Vagina (tissue), 2 donors: ENCODE measurements around the gene ALB.

Experiments
- CTCF ChIP-seq, 3 experiments: fragments of 450-650 bp in 2 of 3; fragments of 200-600 bp in 1 of 3; sonication (generic) in 1 of 3; IDR thresholded peaks; one replicate each; pipeline ENCODE4 v1.5.1; 2017 to 2019; ENCODE audit warnings: antibody characterized with exemption in 3 of 3, mild to moderate bottlenecking in 2 of 3, moderate library complexity in 2 of 3
- POLR2A ChIP-seq, 2 donors: fragments of 450-650 bp; IDR thresholded peaks; one replicate each; pipeline ENCODE4 v1.6.1; 2017; ENCODE audit warnings: antibody characterized with exemption in 2 of 2, mild to moderate bottlenecking in 2 of 2, moderate library complexity in 2 of 2
- POLR2AphosphoS5 ChIP-seq, 2 donors: sonication (generic); formaldehyde crosslinking; IDR thresholded peaks; one replicate each; pipeline ENCODE4 v1.9.0; 2017; ENCODE audit warnings: antibody characterized with exemption in 2 of 2, mild to moderate bottlenecking in 2 of 2, low read depth in 1 of 2; ENCODE audit not compliant: insufficient read depth in 1 of 2

- no peak for TF ChIP-seq POLR2AphosphoS5 (IDR thresholded peaks at IDR 0.05; ENCODE audit: insufficient read depth in 1 of 2, low read depth in 1 of 2)
- no peak for TF ChIP-seq POLR2A (IDR thresholded peaks at IDR 0.05)
- TF ChIP-seq CTCF (IDR thresholded peaks at IDR 0.05): no peak
Observed at GRCh38 chr4:73391774-73392173, 12.3 kb upstream of the ALB start.
